Nephron progenitor cell (in vitro differentiated cells): Measurements from ENCODE around the gene SC5D.

ENCODE experiments used
- DNase-seq: peaks from one replicate; pipeline ENCODE4 v3.0.0; 2021
- H3K27ac Mint-ChIP-seq: 2 replicates; pipeline ENCODE4 v1.8.0; 2021; ENCODE audit warnings: mild to moderate bottlenecking, moderate library complexity, mixed read lengths
- H3K27me3 Mint-ChIP-seq: 2 replicates; pipeline ENCODE4 v1.8.0; 2021; ENCODE audit warnings: mild to moderate bottlenecking, low read depth, mixed read lengths; ENCODE audit not compliant: poor library complexity
- H3K36me3 Mint-ChIP-seq: 2 replicates; pipeline ENCODE4 v1.8.0; 2021; ENCODE audit warnings: low read depth, mixed read lengths
- H3K4me1 Mint-ChIP-seq: 2 replicates; pipeline ENCODE4 v1.8.0; 2021; ENCODE audit warnings: mixed read lengths
- H3K4me3 Mint-ChIP-seq: 2 replicates; pipeline ENCODE4 v1.8.0; 2021; ENCODE audit warnings: mild to moderate bottlenecking, moderate library complexity, mixed read lengths
- H3K9me3 Mint-ChIP-seq: 2 replicates; pipeline ENCODE4 v1.8.0; 2021; ENCODE audit warnings: mild to moderate bottlenecking, moderate library complexity, mixed read lengths
- TF ChIP-seq, protein P1 (sequence below): fragments of 200-600 bp; sonication (generic); IDR thresholded peaks from 2 replicates; pipeline ENCODE4 v1.5.0; 2021; ENCODE audit warnings: antibody characterized with exemption

The SC5D gene

DNA sequence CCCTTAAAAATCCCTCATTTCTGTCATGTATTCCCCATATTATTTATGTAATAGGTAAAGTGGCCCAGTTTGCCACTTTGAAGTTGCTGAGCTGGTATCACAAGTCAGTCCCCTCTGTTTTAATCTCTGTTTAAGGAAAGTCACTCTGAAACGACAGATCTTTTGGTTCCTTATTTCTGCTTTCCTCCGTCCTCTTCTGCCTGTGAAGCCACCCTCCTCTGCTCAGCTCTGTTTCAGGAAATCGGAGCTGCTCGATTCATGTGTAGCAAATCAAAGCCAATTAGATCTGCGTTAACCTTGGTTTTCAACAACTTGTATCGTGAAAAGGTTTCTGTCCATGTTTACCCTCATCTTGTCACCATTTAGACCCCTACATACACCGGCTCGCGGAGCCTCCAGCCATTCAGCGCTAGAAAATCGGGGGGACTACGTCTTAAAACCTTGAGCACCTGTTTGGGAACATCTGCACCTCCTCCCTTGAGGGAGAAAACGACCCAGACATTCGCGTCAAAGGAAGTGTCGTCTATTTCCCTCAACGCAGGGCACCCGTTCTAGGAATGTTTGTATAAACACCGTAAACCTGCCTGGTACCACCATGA, 576 bp upstream of the SC5D start:
- peak; percentile 6 for DNase-seq
- Mint-ChIP-seq H3K27ac (peak overlapping the region; percentile 93), H3K36me3 (peaks cover 21% of the 10 kb centered on the region), H3K9me3 (peaks cover 4% of the 10 kb centered on the region), H3K4me3 (peak overlapping the region; percentile 95), H3K27me3 (peaks cover 7% of the 10 kb centered on the region), H3K4me1 (peaks cover 59% of the 10 kb centered on the region)
- TF ChIP-seq, protein P1, sequence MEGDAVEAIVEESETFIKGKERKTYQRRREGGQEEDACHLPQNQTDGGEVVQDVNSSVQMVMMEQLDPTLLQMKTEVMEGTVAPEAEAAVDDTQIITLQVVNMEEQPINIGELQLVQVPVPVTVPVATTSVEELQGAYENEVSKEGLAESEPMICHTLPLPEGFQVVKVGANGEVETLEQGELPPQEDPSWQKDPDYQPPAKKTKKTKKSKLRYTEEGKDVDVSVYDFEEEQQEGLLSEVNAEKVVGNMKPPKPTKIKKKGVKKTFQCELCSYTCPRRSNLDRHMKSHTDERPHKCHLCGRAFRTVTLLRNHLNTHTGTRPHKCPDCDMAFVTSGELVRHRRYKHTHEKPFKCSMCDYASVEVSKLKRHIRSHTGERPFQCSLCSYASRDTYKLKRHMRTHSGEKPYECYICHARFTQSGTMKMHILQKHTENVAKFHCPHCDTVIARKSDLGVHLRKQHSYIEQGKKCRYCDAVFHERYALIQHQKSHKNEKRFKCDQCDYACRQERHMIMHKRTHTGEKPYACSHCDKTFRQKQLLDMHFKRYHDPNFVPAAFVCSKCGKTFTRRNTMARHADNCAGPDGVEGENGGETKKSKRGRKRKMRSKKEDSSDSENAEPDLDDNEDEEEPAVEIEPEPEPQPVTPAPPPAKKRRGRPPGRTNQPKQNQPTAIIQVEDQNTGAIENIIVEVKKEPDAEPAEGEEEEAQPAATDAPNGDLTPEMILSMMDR: no peak

DNA sequence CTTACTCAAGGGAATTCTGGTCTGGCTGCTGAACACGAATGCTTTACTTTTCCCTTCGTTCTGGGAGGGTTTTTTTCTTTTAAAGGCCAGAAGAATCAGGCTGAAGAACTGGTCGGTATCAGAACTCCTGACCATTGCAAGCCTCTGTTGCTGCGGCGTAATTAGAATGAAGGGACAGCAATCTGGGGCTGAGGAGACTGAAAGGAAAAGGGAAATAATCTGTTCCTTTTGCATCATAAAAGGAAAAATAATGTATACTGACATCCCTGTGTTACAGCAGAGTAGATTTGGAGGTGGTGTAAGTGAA, 670 bp downstream of the SC5D start:
- Mint-ChIP-seq H3K4me1 (peaks cover 64% of the 10 kb centered on the region), H3K36me3 (peaks cover 33% of the 10 kb centered on the region), H3K27me3 (peaks cover 7% of the 10 kb centered on the region), H3K4me3 (peak overlapping the region; percentile 95), H3K9me3 (peaks cover 12% of the 10 kb centered on the region), H3K27ac (peak overlapping the region; percentile 90)
- DNase-seq: no peak
- TF ChIP-seq, protein P1: no peak

DNA sequence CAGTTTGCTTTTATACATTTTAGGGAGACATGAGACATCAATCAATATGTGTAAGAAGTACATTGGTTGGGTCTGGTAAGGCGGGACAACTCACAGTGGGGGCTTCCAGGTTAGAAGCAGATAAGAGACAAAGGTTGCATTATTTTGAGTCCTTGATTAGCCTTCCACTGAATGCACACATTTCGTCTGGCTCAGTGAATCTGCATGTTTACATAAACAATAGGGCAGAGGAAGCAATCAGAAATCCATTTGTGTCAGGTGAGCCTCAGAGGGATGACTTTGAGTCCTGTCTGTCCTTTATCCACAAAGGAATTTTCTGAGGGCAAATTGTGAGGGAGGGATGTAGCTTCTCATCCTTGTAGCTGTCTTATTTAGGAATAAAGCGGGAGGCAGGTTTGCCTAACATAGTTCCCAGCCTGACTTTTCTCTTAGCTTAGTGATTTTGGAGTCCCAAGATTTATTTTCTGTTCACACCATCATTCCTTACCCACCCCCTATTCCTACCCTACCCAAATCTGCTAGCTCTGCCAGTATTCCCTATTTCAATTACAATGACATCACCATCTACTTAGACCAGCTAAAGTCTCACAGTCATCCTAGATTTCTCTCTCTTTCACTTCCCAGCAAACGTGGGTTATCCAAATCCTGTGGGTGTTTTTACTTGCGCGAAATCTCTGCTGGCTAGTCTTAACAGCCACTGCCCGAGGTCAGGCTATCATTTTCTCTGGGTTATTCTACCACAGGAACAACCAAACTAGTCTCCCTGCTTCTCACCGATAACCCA, 2.9 kb downstream of the SC5D start:
- Mint-ChIP-seq H3K4me1 (peaks cover 65% of the 10 kb centered on the region), H3K9me3 (peaks cover 13% of the 10 kb centered on the region), H3K27me3 (no peaks in the 10 kb centered on the region), H3K36me3 (peaks cover 40% of the 10 kb centered on the region), H3K27ac (peak overlapping the region; percentile 20), H3K4me3 (peak overlapping the region; percentile 95)
- no peak for DNase-seq
- TF ChIP-seq, protein P1: no peak

DNA sequence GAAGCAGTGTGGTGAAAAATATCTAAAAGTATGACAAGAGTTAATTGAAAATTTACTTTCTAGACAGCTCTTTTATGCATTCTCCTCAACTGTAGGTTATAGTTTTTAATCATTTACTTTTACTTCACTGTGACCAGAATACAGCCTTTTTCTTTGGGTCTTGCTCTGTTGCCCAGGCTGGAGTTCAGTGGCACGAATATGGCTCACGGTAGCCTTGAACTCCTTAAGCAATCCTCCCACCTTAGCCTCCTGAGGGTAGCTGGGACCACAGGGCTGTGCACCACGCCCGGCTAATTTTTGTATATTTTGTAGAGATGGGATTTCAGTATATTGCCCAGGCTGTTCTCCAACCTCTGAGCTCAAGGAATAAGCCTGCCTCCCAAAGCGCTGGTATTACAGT, 5.3 kb downstream of the SC5D start:
- H3K4me1 Mint-ChIP-seq: peaks cover 78% of the 10 kb centered on the region
- peaks cover 44% of the 10 kb centered on the region for H3K36me3 Mint-ChIP-seq
- H3K27me3 Mint-ChIP-seq: no peaks in the 10 kb centered on the region
- no peak for DNase-seq
- no peak overlapping the region for H3K4me3 Mint-ChIP-seq
- TF ChIP-seq, protein P1: no peak
- peaks cover 13% of the 10 kb centered on the region for H3K9me3 Mint-ChIP-seq
- H3K27ac Mint-ChIP-seq: peak overlapping the region; percentile 66

DNA sequence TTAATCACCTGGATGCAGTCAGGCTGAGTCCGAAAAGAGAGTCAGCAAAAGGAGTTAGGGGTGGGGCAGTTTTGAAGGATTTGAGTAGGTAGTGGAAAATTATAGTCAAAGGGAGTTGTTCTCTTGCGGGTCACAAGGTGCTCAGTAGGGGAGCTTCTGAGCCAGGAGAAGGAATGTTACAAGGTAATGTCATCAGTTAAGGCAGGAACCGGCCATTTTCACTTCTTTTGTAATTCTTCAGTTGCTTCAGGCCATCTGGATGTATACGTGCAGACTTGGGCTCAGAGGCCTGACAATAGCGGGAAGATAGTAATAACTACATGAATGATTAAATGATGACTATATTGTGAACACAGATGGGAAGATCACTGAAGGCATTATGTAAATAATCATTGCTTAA, 6.2 kb downstream of the SC5D start:
- TF ChIP-seq, protein P1: no peak
- no peaks in the 10 kb centered on the region for H3K27me3 Mint-ChIP-seq
- H3K36me3 Mint-ChIP-seq: peaks cover 53% of the 10 kb centered on the region
- no peak for DNase-seq
- H3K27ac Mint-ChIP-seq: no peak overlapping the region
- H3K9me3 Mint-ChIP-seq: peaks cover 13% of the 10 kb centered on the region
- H3K4me1 Mint-ChIP-seq: peaks cover 79% of the 10 kb centered on the region
- H3K4me3 Mint-ChIP-seq: peak overlapping the region; percentile 40

DNA sequence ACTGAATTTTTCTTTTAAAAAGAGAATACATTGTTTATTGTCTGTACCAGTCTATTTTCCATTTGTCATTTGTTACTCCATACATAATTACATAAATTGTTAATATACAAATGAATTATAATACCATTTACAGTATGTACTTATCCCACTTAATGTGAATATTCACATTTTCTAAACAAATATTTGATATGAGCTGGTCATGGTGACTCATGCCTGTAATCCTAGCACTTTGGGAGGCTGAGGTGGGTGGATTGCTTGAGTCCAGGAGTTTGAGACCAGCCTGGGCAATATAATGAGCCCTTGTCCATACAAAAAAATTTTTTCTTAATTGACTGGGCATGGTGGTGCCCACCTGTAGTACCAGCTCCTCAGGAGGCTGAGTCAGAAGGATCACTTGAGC, 6.8 kb downstream of the SC5D start:
- Mint-ChIP-seq H3K4me3 (no peak overlapping the region), H3K36me3 (peaks cover 59% of the 10 kb centered on the region), H3K27me3 (no peaks in the 10 kb centered on the region), H3K27ac (peak overlapping the region; percentile 92), H3K9me3 (peaks cover 13% of the 10 kb centered on the region), H3K4me1 (peaks cover 78% of the 10 kb centered on the region)
- TF ChIP-seq, protein P1: no peak
- DNase-seq: no peak
